ENCODE data around the gene RCVRN. TPM values are rescaled to one million over a fixed set of nuclear protein-coding genes. Genes with fewer than 3 reads are reported as not detected.

The RCVRN gene
- total RNA-seq, 1 donor from 2014 or later = not detected

DNA sequence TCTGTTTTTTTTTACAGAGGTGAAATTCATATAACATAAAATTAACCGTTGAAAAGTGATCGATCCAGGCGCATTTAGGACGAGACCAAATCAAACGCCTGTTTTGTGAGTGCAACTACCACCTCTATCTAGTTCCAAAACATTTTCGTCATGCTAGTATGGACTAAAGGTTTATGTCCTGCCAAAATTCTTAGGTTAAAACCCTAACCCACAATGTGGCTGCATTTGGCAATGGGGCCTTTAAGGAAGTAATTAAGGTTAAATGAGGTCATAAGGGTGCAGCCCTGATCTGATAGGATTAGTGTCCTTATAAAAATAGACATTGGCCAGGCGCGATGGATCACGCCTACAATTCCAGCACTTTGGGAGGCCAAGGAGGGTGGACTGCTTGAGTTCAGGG, 32.8 kb upstream of the RCVRN start:
- no peak overlapping the region for H3K4me3 Mint-ChIP-seq (ENCODE audit: unreplicated experiment)
- no peak overlapping the region for H3K27ac Mint-ChIP-seq (ENCODE audit: unreplicated experiment)
- DNase-seq = no peak
- TF ChIP-seq, protein P1, sequence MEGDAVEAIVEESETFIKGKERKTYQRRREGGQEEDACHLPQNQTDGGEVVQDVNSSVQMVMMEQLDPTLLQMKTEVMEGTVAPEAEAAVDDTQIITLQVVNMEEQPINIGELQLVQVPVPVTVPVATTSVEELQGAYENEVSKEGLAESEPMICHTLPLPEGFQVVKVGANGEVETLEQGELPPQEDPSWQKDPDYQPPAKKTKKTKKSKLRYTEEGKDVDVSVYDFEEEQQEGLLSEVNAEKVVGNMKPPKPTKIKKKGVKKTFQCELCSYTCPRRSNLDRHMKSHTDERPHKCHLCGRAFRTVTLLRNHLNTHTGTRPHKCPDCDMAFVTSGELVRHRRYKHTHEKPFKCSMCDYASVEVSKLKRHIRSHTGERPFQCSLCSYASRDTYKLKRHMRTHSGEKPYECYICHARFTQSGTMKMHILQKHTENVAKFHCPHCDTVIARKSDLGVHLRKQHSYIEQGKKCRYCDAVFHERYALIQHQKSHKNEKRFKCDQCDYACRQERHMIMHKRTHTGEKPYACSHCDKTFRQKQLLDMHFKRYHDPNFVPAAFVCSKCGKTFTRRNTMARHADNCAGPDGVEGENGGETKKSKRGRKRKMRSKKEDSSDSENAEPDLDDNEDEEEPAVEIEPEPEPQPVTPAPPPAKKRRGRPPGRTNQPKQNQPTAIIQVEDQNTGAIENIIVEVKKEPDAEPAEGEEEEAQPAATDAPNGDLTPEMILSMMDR (IDR thresholded peaks at IDR 0.05; ENCODE audit: partially characterized antibody, unreplicated experiment) = no peak
- peaks cover 2% of the 10 kb centered on the region for H3K9me3 Mint-ChIP-seq (ENCODE audit: unreplicated experiment)
- no peaks in the 10 kb centered on the region for H3K4me1 Mint-ChIP-seq (ENCODE audit: low read depth, unreplicated experiment)
- peaks cover 7% of the 10 kb centered on the region for H3K27me3 Mint-ChIP-seq (ENCODE audit: unreplicated experiment)
- H3K36me3 Mint-ChIP-seq (ENCODE audit: unreplicated experiment) = no peaks in the 10 kb centered on the region

DNA sequence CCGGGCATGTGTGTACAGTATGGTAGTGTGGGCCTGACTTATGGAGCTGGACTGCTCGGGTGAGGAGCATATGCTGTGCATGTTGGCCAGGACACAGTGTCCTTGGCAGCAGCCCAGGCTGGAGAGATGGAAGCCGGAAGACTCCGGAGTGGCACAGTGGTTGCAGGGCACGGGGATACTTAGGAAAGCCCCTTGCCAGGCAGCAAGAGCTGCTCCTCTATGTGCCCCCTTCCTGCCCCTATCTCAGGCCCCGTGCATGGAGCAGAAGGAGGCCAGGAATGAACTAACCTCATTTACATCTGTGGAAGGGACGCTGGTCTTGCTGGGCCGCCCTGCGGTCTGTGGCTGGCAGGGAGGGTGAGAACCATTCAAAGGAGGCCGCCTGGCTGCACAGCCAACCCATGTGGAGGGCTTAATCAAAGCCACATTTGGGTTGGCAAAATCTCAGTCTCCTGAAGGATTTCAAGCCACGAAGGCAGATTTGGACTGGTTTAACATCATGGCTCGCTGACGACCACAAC, 32.2 kb upstream of the RCVRN start:
- no peaks in the 10 kb centered on the region for H3K4me1 Mint-ChIP-seq (ENCODE audit: low read depth, unreplicated experiment)
- H3K27me3 Mint-ChIP-seq (ENCODE audit: unreplicated experiment) = peaks cover 10% of the 10 kb centered on the region
- DNase-seq = no peak
- no peaks in the 10 kb centered on the region for H3K36me3 Mint-ChIP-seq (ENCODE audit: unreplicated experiment)
- H3K4me3 Mint-ChIP-seq (ENCODE audit: unreplicated experiment) = no peak overlapping the region
- TF ChIP-seq, protein P1 (IDR thresholded peaks at IDR 0.05; ENCODE audit: partially characterized antibody, unreplicated experiment) = no peak
- no peak overlapping the region for H3K27ac Mint-ChIP-seq (ENCODE audit: unreplicated experiment)
- H3K9me3 Mint-ChIP-seq (ENCODE audit: unreplicated experiment) = peaks cover 2% of the 10 kb centered on the region

DNA sequence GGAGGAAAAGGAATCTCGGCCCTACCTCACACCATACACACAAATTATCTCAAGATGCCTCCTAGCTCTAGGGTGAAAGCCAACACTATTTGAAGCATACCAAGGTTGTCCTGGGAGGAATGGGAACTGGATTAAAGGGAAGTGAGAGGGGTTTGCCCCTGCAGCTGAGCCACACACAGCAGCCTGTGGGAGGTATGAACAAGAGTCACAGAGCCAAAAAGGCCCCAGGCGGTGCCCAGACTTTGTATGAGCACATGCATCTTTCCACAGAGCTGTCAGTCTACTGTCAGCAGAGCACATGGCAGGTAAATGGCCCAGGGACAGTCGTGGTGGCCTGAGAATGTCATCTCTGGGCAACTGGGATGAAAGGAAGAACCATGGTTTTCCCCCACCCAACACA, 31.0 kb upstream of the RCVRN start:
- H3K4me3 Mint-ChIP-seq (ENCODE audit: unreplicated experiment) = no peak overlapping the region
- TF ChIP-seq, protein P1 (IDR thresholded peaks at IDR 0.05; ENCODE audit: partially characterized antibody, unreplicated experiment) = no peak
- DNase-seq = no peak
- H3K27me3 Mint-ChIP-seq (ENCODE audit: unreplicated experiment) = peaks cover 8% of the 10 kb centered on the region
- H3K27ac Mint-ChIP-seq (ENCODE audit: unreplicated experiment) = no peak overlapping the region
- peaks cover 2% of the 10 kb centered on the region for H3K9me3 Mint-ChIP-seq (ENCODE audit: unreplicated experiment)
- H3K4me1 Mint-ChIP-seq (ENCODE audit: low read depth, unreplicated experiment) = no peaks in the 10 kb centered on the region
- H3K36me3 Mint-ChIP-seq (ENCODE audit: unreplicated experiment) = no peaks in the 10 kb centered on the region

DNA sequence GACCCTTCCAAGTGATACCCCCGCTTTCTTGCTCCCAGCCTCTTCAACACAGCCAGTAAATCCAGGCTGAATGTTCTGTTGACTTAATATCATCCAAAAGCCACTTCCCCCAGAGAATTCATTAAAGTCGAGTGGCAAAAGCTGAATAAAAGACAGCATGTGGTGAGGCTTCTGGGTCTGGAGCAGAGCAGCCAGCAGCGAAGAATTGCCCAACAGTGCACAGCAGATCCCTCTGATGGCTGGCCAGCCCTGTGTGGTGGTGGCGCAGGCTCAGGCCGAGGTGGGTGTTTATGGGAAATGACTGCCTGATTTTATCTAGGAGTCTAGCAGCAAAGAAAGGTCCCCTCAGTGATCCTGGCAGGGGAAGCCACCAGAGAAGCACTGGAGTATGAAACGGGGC, 30.3 kb upstream of the RCVRN start:
- peaks cover 2% of the 10 kb centered on the region for H3K9me3 Mint-ChIP-seq (ENCODE audit: unreplicated experiment)
- no peaks in the 10 kb centered on the region for H3K4me1 Mint-ChIP-seq (ENCODE audit: low read depth, unreplicated experiment)
- H3K36me3 Mint-ChIP-seq (ENCODE audit: unreplicated experiment) = no peaks in the 10 kb centered on the region
- no peak overlapping the region for H3K27ac Mint-ChIP-seq (ENCODE audit: unreplicated experiment)
- H3K27me3 Mint-ChIP-seq (ENCODE audit: unreplicated experiment) = peaks cover 5% of the 10 kb centered on the region
- DNase-seq = no peak
- no peak overlapping the region for H3K4me3 Mint-ChIP-seq (ENCODE audit: unreplicated experiment)
- TF ChIP-seq, protein P1 (IDR thresholded peaks at IDR 0.05; ENCODE audit: partially characterized antibody, unreplicated experiment) = no peak

DNA sequence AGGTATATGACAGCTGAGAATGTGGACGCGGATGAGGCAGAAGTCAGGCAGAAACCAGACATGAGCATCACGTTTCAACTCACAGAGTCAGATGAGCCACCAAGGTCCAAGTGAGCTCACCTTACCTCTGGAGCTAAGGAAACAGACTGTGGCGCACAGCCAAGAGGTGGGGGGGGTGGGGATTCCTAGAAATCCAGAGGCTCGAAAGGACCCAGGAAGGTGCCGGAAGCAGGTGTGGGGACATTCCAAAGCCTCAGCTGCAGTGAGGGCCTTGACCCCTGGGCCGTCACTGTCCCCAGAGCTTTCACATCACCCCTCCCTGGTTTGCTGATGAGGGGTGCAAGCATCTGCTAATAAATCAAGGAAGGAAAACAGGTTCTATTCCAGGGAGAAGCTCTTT, 29.3 kb upstream of the RCVRN start:
- DNase-seq = no peak
- Mint-ChIP-seq H3K27me3 (ENCODE audit: unreplicated experiment) (peaks cover 8% of the 10 kb centered on the region), H3K27ac (ENCODE audit: unreplicated experiment) (no peak overlapping the region), H3K4me1 (ENCODE audit: low read depth, unreplicated experiment) (no peaks in the 10 kb centered on the region), H3K36me3 (ENCODE audit: unreplicated experiment) (no peaks in the 10 kb centered on the region), H3K4me3 (ENCODE audit: unreplicated experiment) (no peak overlapping the region), H3K9me3 (ENCODE audit: unreplicated experiment) (no peaks in the 10 kb centered on the region)
- TF ChIP-seq, protein P1 (IDR thresholded peaks at IDR 0.05; ENCODE audit: partially characterized antibody, unreplicated experiment) = no peak
